ENCODE measurements around the gene EFCAB14.
A peak's percentile ranks its signal among the peaks of the same experiment; 100 is the strongest.
"Not testable (repeated sequence)": the region's sequence is repeated elsewhere in the genome, so short reads cannot be mapped to it uniquely, and the experiment has no call there.

EFCAB14 gene

DNA sequence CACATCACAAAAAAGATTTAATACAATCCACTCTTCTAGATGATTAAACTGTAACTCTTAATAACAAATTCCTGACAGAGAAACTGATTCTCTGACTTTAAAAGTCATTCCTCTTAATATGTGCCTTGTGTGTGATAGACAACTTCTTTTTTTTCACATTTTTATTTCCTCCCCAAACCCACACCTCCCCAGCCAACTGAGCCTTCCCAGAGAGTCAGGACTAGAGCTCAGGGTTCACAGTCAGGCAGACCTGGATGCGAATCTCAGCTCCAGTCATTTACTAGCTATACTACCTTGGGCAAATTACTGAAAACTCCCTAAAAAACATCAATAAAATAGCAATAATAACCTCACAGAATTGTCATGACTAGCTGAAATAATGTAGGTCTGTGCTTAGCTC, 64.9 kb downstream of the EFCAB14 start:
- TF ChIP-seq, protein P1, sequence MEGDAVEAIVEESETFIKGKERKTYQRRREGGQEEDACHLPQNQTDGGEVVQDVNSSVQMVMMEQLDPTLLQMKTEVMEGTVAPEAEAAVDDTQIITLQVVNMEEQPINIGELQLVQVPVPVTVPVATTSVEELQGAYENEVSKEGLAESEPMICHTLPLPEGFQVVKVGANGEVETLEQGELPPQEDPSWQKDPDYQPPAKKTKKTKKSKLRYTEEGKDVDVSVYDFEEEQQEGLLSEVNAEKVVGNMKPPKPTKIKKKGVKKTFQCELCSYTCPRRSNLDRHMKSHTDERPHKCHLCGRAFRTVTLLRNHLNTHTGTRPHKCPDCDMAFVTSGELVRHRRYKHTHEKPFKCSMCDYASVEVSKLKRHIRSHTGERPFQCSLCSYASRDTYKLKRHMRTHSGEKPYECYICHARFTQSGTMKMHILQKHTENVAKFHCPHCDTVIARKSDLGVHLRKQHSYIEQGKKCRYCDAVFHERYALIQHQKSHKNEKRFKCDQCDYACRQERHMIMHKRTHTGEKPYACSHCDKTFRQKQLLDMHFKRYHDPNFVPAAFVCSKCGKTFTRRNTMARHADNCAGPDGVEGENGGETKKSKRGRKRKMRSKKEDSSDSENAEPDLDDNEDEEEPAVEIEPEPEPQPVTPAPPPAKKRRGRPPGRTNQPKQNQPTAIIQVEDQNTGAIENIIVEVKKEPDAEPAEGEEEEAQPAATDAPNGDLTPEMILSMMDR (IDR thresholded peaks at IDR 0.05; ENCODE audit: insufficient read depth, low read depth, low read length, missing control alignments), result no peak
- DNase-seq (ENCODE audit: low read depth), result no peak
- H3K4me3 ChIP-seq (ENCODE audit: low read length), result no peak overlapping the region

DNA sequence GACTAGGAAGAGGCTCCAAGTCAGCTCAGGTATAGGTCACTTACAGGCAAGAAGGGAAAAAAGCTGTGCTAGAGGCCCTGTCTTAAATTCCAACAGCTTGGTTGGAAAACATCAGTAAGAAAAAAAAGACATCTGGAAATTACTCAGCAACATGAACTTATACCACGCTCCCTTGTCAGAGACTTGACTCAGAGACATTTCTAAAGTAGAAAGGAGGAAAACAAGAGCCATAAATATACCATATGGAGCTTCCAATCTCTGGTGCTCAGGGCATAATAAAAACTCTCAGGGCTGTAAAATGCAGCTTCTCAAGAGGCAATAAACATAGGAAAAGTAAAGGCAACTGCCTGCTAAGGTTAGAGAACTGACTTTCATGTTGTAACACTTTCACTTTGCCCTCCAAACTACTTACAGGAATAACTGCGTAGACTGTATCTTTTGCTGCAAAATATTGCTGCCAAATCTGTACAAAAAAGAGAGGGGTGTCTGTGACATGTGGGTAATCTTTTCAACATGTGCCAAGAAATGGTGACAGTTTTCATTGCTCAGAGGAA, 65.4 kb downstream of the EFCAB14 start:
- no peak overlapping the region for H3K4me3 ChIP-seq (ENCODE audit: low read length)
- DNase-seq (ENCODE audit: low read depth), result no peak
- TF ChIP-seq, protein P1 (IDR thresholded peaks at IDR 0.05; ENCODE audit: insufficient read depth, low read depth, low read length, missing control alignments), result no peak

DNA sequence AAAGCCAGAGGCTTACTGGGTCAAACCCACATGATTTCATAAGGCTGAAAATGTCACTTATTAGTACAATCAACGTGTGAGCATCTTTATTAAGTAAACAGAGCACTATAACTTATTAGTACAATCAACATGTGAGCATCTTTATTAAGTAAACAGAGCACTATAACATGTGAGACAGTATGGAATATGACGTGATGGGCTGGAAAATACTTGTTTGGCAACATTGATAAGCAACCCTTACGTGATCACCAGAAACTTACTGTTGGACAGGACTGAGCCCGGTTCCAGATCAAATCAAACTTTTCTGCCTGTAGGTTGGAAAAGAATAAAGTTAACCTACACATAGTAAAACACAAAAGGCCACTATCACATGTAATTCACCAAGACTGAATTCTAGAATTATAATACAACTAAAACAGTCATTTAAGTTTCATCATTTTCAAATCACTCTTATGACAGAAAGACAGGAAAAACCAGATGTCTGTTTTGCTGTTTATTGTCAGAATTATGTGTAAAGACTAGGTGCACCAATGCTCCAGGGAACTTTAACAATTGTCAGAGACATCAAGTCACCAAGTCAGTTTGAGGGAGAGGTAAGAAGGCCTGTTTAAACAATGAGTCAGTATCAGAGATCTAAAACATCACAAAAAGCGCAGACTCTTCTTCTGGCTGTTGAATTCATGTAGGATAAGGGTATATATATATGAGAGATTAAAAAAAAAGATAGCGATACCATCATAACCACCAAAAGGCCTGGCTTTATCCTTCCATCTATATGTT, 66.4 kb downstream of the EFCAB14 start:
- TF ChIP-seq, protein P1 (IDR thresholded peaks at IDR 0.05; ENCODE audit: insufficient read depth, low read depth, low read length, missing control alignments), result no peak
- H3K4me3 ChIP-seq (ENCODE audit: low read length), result no peak overlapping the region
- peak; percentile 53 for DNase-seq (ENCODE audit: low read depth)

DNA sequence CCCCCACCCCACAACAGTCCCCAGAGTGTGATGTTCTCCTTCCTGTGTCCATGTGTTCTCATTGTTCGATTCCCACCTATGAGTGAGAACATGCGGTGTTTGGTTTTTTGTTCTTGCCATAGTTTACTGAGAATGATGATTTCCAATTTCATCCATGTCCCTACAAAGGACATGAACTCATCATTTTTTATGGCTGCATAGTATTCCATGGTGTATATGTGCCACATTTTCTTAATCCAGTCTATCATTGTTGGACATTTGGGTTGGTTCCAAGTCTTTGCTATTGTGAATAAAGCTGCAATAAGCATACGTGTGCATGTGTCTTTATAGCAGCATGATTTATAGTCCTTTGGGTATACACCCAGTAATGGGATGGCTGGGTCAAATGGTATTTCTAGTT, 67.8 kb downstream of the EFCAB14 start:
- not testable (repeated sequence) for H3K4me3 ChIP-seq (ENCODE audit: low read length); DNase-seq (ENCODE audit: low read depth)

DNA sequence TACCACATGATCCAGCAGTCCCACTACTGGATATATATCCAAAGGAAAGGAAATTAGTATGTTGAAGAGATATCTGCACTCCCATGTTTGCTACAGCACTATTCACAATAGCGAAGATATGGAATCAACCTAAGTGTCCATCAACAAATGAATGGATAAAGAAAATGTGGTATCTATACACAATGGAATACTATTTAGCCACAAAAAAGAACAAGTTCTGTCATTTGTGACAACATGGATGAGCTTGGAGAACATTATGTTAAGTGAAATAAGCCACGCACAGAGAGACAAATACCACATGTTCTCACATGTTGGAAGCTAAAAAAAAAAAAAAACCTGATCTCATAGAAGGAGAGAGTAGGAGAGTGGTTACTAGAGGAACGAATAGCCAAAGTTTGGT, 68.4 kb downstream of the EFCAB14 start:
- DNase-seq (ENCODE audit: low read depth), result no peak
- H3K4me3 ChIP-seq (ENCODE audit: low read length), result no peak overlapping the region
- TF ChIP-seq, protein P1 (IDR thresholded peaks at IDR 0.05; ENCODE audit: insufficient read depth, low read depth, low read length, missing control alignments), result no peak

DNA sequence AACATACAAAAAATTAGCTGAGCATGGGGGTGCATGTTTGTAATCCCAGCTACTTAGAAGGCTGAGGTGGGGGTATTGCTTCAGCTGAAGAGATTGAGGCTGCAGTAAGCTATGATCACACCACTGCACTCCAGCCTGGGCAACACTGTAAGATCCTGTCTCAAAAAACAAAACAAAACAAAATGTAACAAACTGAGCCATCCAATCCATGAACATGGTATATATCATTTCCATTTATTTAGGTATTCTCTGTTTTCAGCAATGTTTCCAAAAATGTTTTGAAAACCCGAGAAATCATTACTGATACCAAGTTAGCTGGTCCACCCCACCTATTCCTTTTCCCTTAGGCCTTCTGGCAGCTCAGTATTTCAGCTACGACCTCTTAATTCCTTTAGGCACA, 69.2 kb downstream of the EFCAB14 start:
- TF ChIP-seq, protein P1 (IDR thresholded peaks at IDR 0.05; ENCODE audit: insufficient read depth, low read depth, low read length, missing control alignments), result no peak
- DNase-seq (ENCODE audit: low read depth), result no peak
- no peak overlapping the region for H3K4me3 ChIP-seq (ENCODE audit: low read length)

DNA sequence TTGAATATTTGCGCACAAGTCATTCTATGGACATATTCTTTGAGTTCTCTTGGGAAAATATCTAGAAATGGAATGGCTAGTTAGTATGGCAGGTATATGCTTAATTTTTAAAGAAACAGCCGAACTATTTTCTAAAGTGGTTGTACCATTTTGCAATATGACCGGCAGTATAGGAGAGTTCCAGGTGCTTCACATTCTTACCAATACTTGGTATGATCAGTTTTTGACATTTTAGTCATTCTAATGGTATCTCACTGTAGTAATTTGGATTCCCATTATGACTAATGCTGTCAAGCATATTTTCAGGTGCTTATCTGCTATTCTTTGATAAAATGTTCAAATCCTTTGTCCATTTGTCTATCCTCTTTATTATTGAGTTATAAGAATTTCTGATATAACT, 71.3 kb downstream of the EFCAB14 start:
- no peak for DNase-seq (ENCODE audit: low read depth)
- TF ChIP-seq, protein P1 (IDR thresholded peaks at IDR 0.05; ENCODE audit: insufficient read depth, low read depth, low read length, missing control alignments), result no peak

More for the DNA sequence above, 71.3 kb downstream of the EFCAB14 start:
- no peak overlapping the region for H3K4me3 ChIP-seq (ENCODE audit: low read length)

All from epithelial cell of esophagus (primary cell).